GM19468 (cell line): ENCODE measurements around the gene SETX.
"Not testable (repeated sequence)": the region's sequence is repeated elsewhere in the genome, so short reads cannot be mapped to it uniquely, and the experiment has no call there.

Source experiments
- ATAC-seq: cut with Tn5 transposase; IDR thresholded peaks from one replicate; pipeline ENCODE4 v1.9.1; 2021; ENCODE audit warnings: mild to moderate bottlenecking, moderate library complexity, moderate number of reproducible peaks; ENCODE audit not compliant: unreplicated experiment; ENCODE audit errors: extremely low read depth

SETX gene

GRCh38 chr9:132288361-132288760 is 66.4 kb downstream of the SETX start:
- no peak for ATAC-seq

DNA sequence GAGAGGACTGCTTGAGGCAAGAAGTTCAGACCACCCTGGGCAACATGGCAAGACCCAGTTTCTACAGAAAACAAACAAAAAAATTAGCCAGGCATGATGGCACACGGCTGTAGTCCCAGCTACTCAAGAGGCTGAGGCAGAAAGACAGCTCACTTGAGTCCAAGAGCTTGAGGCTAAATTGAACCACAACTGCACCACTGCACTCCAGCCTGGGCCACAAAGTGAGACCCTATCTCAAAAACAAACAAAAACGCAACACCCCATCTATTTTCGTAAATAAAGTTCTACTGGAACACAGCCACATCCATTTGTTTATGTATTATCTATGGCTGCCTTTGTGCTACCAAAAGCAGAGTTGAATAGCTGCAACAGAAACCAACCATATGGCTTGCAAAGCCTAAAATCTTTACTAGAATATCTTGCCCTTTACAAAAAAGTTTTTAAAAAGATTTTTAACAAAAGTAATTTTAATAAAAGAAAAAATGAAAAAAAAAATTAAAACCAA is 67.5 kb downstream of the SETX start:
- ATAC-seq: no peak

DNA sequence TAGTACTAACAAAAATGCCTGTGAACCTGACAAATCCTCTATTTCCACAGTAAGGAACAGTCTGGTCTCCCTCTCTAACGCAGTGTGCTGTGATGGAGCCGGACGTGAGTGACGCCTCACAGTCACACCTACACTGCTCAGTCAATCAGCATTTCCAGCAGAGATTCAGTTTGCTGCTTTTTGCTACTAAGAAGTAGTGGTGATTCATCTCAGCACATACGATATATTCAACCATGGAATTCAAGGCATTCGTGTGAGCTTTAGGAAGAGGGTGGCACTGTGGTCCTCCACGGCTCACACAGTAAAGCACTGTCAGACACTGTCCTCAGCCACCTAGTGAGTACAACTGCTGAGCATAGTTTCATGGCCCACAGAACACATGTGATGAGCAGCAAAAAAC is 70.9 kb downstream of the SETX start:
- ATAC-seq: no peak

- no peak for ATAC-seq
Measured at GRCh38 chr9:132283165-132283564, 71.6 kb downstream of the SETX start.

- no peak for ATAC-seq
Measured at GRCh38 chr9:132274861-132275260, 79.9 kb downstream of the SETX start.

DNA sequence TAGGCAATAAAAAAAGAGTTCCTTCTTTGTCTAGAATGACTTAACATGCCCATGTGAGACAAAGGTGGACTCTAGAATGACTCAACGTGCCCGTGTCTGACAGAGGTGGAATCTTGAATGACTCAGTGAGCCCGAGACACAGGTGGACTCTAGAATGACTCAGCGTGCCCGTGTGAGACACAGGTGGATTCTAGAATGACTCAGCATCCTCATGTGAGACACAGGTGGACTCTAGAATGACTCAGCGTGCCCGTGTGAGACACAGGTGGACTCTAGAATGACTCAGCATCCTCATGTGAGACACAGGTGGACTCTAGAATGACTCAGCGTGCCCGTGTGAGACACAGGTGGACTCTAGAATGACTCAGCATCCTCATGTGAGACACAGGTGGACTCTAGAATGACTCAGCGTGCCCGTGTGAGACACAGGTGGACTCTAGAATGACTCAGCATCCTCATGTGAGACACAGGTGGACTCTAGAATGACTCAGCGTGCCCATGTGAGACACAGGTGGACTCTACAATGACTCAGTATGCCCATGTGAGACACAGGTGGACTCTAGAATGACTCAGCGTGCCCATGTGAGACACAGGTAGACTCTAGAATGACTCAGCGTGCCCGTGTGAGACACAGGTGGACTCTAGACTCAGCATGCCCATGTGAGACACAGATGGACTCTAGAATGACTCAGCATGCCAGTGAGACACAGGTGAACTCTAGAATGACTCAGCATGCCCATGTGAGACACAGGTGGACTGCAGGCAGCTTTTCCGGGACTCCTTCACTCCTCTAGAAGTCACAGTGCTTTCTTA is 84.9 kb downstream of the SETX start:
- ATAC-seq: not testable (repeated sequence)

DNA sequence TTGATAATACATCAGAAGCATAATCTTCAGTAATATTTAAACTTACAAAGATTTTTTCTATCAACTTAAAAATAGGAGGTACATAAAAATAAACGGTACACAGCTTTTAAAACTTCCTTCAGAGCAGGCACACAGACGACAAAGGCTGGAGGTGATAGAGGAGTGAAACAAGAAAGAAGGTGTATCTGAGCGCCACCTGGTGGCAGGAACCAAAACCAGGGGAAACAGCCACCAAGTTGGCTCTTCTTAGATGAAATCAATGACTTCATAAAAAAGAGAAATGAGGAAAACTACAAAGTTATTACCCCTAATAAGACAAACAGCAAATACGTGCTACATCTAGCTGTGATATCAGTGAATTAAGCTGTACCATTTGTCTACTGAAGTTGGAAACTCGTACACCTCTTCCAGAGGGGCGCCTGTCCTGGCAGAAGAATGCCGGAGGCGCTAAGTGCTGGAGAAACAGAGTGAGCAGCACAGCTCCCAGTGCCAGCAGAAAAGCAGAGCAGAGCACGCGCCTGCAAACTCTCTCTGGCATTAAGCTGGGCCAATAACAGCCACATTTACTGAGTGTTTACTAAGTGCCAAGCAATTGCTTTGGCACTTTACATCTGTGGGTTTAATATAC is 85.9 kb downstream of the SETX start:
- no peak for ATAC-seq

- no peak for ATAC-seq
Measured at GRCh38 chr9:132267660-132268059, 87.1 kb downstream of the SETX start.

GRCh38 chr9:132266017-132266416 is 88.8 kb downstream of the SETX start:
- ATAC-seq: no peak

- ATAC-seq: no peak
Measured at GRCh38 chr9:132260846-132261245, 93.9 kb downstream of the SETX start.

- ATAC-seq: no peak
Measured at GRCh38 chr9:132250324-132251262, 104.2 kb downstream of the SETX start.

- no peak for ATAC-seq
Measured at GRCh38 chr9:132249690-132250089, 105.1 kb downstream of the SETX start.

DNA sequence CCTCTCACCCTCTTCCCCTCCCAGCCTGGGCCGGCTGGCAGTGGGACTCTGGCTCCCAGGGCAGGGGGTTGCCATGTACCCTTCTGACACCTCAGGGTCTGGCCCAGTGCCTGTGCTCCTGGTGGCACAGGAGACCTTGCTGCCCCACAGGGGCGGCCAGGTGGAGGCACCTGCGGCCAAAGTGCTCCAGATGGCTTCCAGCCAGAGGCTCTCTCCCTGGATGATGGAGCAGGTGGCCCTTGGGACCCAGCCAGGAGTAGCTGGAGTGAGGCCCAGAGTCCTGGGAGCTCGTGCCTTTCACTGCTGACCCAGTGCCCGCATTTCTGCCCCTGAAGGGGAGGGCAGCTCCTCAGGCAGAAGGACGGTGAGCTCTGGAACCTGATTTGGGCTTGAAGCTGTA is 105.7 kb downstream of the SETX start:
- no peak for ATAC-seq

DNA sequence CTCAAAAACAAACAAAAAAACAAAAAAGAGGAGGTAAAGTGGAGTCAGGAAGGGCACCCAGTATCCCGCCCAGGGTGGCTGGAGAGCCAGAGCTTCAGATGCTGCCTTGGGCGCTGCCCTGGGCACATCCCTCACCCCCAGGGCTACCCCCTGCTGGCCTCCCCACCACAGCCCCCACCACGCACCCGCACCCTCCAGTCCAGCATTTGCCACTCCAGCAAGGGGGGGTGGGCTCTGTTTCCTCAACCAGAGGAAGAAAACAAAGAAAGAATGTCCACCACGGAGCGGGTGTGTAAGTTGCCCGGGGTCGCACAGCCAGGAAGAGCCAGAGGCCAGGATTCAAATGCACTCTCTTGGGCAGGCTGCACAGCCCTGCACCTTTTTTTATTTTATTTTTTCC is 106.8 kb downstream of the SETX start:
- ATAC-seq: no peak

- ATAC-seq: no peak
Measured at GRCh38 chr9:132245465-132245864, 109.3 kb downstream of the SETX start.

DNA sequence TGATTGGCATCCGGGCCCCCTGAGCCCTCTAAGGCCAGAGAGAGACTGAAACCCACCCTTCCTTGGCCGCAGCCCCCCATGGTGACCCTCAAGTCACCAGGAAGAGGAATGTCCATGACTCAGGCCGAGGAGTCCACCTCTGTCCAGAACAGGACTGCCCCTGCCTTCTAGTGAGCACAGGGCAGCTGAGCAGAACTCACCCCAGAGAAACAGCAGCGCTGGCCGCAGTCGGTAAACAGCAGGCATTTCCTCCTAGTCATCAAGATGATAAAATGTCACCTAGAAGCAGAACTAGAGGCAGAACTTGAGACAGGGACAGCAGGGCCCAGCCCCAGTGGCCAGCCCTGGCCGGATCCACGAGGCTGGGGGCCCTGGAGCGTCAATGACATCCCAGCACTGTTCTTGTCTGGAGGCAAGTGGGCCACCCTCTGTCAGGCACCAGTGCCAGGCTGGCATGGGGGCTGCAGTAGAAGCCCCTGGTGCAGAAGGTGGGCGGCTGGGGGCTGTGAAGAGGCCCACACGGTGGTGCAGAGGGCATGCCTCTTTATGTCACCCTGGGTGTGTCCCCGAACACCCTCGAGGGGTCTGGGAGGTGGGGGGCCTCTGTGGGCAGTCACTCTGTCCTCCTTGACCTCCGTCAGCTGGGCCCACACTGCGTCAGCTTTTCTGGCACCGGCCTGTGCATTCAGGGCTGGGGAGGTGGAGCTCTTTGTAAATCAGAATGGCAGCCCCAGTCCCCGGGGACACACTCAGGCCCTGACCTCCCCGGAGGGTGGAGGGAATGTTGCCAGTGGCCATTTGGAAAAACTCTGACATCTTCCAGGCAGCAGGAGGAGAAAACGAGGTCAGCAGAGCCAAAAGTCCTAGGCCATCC is 110.0 kb downstream of the SETX start:
- ATAC-seq: no peak

DNA sequence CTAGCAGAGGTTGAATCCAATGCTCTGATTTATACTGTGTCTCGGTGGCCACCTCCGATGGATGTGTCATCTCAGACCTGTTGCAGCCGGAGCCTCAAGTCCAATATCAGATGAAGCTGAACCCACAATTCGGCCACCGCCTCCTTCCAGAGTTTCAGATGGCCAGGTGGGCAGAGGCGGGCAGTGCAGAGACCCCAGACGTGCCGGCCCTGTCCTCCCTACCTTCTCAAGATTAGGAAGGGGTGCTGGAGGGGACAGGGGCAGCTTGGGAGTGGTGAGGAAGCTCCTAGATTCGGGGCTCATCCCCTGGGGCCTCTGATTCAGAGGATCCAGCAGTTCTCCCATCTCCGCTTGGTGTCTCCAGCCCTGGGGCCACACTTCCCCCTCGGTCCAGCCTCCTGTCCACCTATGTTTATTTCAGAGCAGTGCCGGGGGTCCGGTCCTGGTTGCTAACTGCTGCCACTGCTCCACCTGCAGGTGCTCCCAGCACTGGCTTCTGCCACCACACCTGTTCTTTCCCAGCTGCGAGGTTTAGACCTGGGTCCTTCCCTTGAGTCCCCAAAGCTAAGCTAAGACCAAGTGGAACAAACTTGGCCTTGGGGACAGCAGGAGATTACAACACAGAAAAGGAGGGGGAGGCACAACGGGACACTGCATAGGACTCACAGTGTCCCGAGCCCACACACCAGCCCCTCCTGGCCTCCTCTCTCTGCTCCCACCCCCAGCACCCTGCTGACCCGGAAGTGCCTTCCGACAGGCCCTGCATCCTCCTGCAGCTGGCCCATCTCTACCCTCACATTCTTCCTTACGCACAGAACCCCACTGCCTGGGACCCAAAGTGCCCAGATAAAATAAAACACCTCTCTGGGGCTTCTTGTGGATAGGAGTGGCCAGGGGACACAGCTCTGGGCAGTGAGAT is 111.4 kb downstream of the SETX start:
- ATAC-seq: no peak

DNA sequence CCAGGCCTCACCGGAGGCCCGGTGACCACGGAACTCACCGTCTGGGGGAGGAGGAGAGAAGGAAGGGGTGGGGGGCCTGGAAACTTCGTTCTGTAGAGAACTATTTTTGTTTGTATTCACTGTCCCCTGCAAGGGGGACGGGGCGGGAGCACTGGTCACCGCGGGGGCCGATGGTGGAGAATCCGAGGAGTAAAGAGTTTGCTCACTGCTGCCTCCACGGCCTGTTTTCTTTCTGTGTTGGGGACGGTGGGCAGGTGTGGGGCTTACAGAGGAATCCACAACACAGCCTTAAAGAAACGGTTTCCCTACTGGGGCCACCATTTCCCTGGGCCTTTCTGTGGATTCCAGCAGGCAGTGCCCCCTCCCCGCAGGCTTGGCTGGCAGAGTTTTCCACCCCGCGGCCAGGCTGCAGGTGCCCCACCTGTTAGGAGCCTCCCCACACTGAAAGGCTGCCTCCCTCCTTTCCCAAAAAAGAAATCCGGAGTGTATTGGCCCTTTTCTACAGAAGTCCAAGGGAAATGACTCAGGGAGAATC is 112.1 kb downstream of the SETX start:
- ATAC-seq: no peak
